Liver (tissue), 9 donors: ENCODE measurements around the gene ATOX1. TPM values are rescaled to one million over a fixed set of nuclear protein-coding genes. Genes with fewer than 3 reads are reported as not detected.

Experiments used
- DNase-seq: peaks from one replicate; pipeline ENCODE4 v3.0.0-alpha.2; 2017; ENCODE audit warnings: low spot score
- H3K27ac ChIP-seq, 2 donors: one replicate each; pipeline ENCODE4 v1.7.0; 2013; ENCODE audit warnings: inconsistent platforms in 2 of 2, low read length in 2 of 2, control low read depth in 1 of 2, low read depth in 1 of 2, mild to moderate bottlenecking in 1 of 2
- H3K27me3 ChIP-seq, 4 donors: one replicate each; pipeline versions ENCODE4 v1.6.1 to v1.7.0; 2013; ENCODE audit warnings: low read length in 3 of 4, inconsistent platforms in 1 of 4, mild to moderate bottlenecking in 1 of 4, moderate library complexity in 1 of 4; ENCODE audit not compliant: control insufficient read depth in 4 of 4, insufficient read depth in 4 of 4
- H3K36me3 ChIP-seq, 4 donors: one replicate each; pipeline versions ENCODE4 v1.6.1 to v1.7.0; 2013; ENCODE audit warnings: low read length in 3 of 4, mild to moderate bottlenecking in 3 of 4, low read depth in 1 of 4, moderate library complexity in 1 of 4; ENCODE audit not compliant: control insufficient read depth in 4 of 4, insufficient read depth in 3 of 4
- H3K4me1 ChIP-seq, 4 donors: one replicate each; pipeline versions ENCODE4 v1.6.1 to v1.7.0; 2013; ENCODE audit warnings: low read length in 3 of 4, mild to moderate bottlenecking in 3 of 4, moderate library complexity in 1 of 4; ENCODE audit not compliant: control insufficient read depth in 4 of 4, insufficient read depth in 4 of 4
- H3K4me3 ChIP-seq, 3 donors: one replicate each; pipeline versions ENCODE4 v1.6.1 to v1.7.0; 2013; ENCODE audit warnings: low read length in 3 of 3, control low read depth in 1 of 3, low read depth in 1 of 3, mild to moderate bottlenecking in 1 of 3
- H3K9ac ChIP-seq, 2 donors: one replicate each; pipeline ENCODE4 v1.7.0; 2013; ENCODE audit warnings: low read length in 2 of 2, mild to moderate bottlenecking in 2 of 2, moderate library complexity in 2 of 2, control low read depth in 1 of 2, low read depth in 1 of 2
- H3K9me3 ChIP-seq, 4 donors: one replicate each; pipeline versions ENCODE4 v1.6.1 to v1.7.0; 2013; ENCODE audit warnings: low read length in 3 of 4; ENCODE audit not compliant: control insufficient read depth in 4 of 4
- EGR1 ChIP-seq, 2 donors: IDR thresholded peaks; 2 replicates each; pipeline ENCODE4 v1.6.1; 2016 to 2018; ENCODE audit warnings: antibody characterized with exemption in 2 of 2, low read depth in 2 of 2
- GABPA ChIP-seq, 2 donors: IDR thresholded peaks in 1 of 2; conservative IDR thresholded peaks in 1 of 2; 2 replicates each; pipeline ENCODE4 v1.6.1; 2016; ENCODE audit warnings: antibody characterized with exemption in 2 of 2, mild to moderate bottlenecking in 1 of 2, moderate library complexity in 1 of 2
- HNF4G ChIP-seq: IDR thresholded peaks from 2 replicates; pipeline ENCODE4 v1.6.1; 2016; ENCODE audit warnings: antibody characterized with exemption
- JUND ChIP-seq, 2 donors: IDR thresholded peaks; 2 replicates each; pipeline ENCODE4 v1.6.1; 2016; ENCODE audit warnings: antibody characterized with exemption in 2 of 2
- NR2F2 ChIP-seq: IDR thresholded peaks from 2 replicates; pipeline ENCODE4 v1.6.1; 2016; ENCODE audit warnings: antibody characterized with exemption
- SP1 ChIP-seq: IDR thresholded peaks from 2 replicates; pipeline ENCODE4 v1.6.1; 2018; ENCODE audit warnings: antibody characterized with exemption, mild to moderate bottlenecking
- TAF1 ChIP-seq: conservative IDR thresholded peaks from 2 replicates; pipeline ENCODE4 v1.6.1; 2016; ENCODE audit warnings: antibody characterized with exemption, mild to moderate bottlenecking
- WGBS: extraction: QIAGEN DNeasy Blood & Tissue Kit; methylation state at CpG from one replicate; pipeline ENCODE4 v1.1.7; 2013; 5-methylcytosine and 5-hydroxymethylcytosine counted together
- polyA plus RNA-seq, 2 donors: library from polyadenylated mRNA; stranded (reverse) in 1 of 2; unstranded in 1 of 2; fragments of 200-250 nt in 1 of 2; fragments of >200 nt in 1 of 2; fragmentation: Nextera tagmentation in 1 of 2; extraction: Ambion mirVana in 1 of 2; gene quantifications; one replicate each; pipeline versions ENCODE4 v1.2.1 to v1.2.3, GENCODE V29; 2013 to 2015
- total RNA-seq, 2 donors: library from RNA; depleted of rRNA; stranded (reverse); fragments of >200 nt; gene quantifications; one replicate each; pipeline ENCODE4 v1.2.3, GENCODE V29; 2014
- TF ChIP-seq, protein P1 (sequence below): IDR thresholded peaks from 2 replicates; pipeline ENCODE4 v1.6.1; 2016; ENCODE audit warnings: antibody characterized with exemption, mild to moderate bottlenecking
- TF ChIP-seq, protein P2 (sequence below): IDR thresholded peaks from 2 replicates; pipeline ENCODE4 v1.6.1; 2016; ENCODE audit warnings: antibody characterized with exemption
- donor health status: healthy.
- donor health status: healthy.
- donor health status: healthy.
- donor health status: healthy.
- donor health status: healthy.

ATOX1 gene
- total and polyA plus RNA-seq, 4 donors, result 25.9 to 307 (median 95.6) TPM

GRCh38 chr5:151724360-151724759 lies 34.1 kb downstream of the ATOX1 start:
- Histone ChIP-seq H3K4me3 (no peak overlapping the region), H3K36me3 (no peaks in the 10 kb centered on the region), H3K9me3 (no peaks in the 10 kb centered on the region), H3K4me1 (no peaks in the 10 kb centered on the region), H3K27me3 (no peaks in the 10 kb centered on the region), H3K9ac (no peak overlapping the region), H3K27ac (no peak overlapping the region)
- TF ChIP-seq, protein P1, sequence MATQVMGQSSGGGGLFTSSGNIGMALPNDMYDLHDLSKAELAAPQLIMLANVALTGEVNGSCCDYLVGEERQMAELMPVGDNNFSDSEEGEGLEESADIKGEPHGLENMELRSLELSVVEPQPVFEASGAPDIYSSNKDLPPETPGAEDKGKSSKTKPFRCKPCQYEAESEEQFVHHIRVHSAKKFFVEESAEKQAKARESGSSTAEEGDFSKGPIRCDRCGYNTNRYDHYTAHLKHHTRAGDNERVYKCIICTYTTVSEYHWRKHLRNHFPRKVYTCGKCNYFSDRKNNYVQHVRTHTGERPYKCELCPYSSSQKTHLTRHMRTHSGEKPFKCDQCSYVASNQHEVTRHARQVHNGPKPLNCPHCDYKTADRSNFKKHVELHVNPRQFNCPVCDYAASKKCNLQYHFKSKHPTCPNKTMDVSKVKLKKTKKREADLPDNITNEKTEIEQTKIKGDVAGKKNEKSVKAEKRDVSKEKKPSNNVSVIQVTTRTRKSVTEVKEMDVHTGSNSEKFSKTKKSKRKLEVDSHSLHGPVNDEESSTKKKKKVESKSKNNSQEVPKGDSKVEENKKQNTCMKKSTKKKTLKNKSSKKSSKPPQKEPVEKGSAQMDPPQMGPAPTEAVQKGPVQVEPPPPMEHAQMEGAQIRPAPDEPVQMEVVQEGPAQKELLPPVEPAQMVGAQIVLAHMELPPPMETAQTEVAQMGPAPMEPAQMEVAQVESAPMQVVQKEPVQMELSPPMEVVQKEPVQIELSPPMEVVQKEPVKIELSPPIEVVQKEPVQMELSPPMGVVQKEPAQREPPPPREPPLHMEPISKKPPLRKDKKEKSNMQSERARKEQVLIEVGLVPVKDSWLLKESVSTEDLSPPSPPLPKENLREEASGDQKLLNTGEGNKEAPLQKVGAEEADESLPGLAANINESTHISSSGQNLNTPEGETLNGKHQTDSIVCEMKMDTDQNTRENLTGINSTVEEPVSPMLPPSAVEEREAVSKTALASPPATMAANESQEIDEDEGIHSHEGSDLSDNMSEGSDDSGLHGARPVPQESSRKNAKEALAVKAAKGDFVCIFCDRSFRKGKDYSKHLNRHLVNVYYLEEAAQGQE, result no peak
- TF ChIP-seq EGR1 (IDR thresholded peaks at IDR 0.05; ENCODE audit: low read depth in 2 of 2) (no peak), NR2F2 (no peak), SP1 (no peak)
- DNase-seq, result no peak
- WGBS, result 91% methylated on average over 2 of the region's 2 CpGs

- no peak for TF ChIP-seq TAF1
- TF ChIP-seq, protein P1, result no peak
- no peak for TF ChIP-seq HNF4G
- TF ChIP-seq, protein P2, sequence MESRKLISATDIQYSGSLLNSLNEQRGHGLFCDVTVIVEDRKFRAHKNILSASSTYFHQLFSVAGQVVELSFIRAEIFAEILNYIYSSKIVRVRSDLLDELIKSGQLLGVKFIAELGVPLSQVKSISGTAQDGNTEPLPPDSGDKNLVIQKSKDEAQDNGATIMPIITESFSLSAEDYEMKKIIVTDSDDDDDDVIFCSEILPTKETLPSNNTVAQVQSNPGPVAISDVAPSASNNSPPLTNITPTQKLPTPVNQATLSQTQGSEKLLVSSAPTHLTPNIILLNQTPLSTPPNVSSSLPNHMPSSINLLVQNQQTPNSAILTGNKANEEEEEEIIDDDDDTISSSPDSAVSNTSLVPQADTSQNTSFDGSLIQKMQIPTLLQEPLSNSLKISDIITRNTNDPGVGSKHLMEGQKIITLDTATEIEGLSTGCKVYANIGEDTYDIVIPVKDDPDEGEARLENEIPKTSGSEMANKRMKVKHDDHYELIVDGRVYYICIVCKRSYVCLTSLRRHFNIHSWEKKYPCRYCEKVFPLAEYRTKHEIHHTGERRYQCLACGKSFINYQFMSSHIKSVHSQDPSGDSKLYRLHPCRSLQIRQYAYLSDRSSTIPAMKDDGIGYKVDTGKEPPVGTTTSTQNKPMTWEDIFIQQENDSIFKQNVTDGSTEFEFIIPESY, result no peak
- TF ChIP-seq GABPA (IDR thresholded peaks at IDR 0.05 in 1 of 2, conservative IDR thresholded peaks at IDR 0.05 in 1 of 2), result no peak
- TF ChIP-seq JUND (IDR thresholded peaks at IDR 0.05), result no peak
- TF ChIP-seq SP1, result no peak
- no peak for TF ChIP-seq NR2F2
- H3K27me3 ChIP-seq, result no peaks in the 10 kb centered on the region
Measured at GRCh38 chr5:151722546-151722945, 35.9 kb downstream of the ATOX1 start.

More at GRCh38 chr5:151722546-151722945, 35.9 kb downstream of the ATOX1 start:
- no peaks in the 10 kb centered on the region for H3K9me3 ChIP-seq
- no peaks in the 10 kb centered on the region for H3K4me1 ChIP-seq
- DNase-seq, result no peak
- no peak overlapping the region for H3K27ac ChIP-seq
- H3K36me3 ChIP-seq, result no peaks in the 10 kb centered on the region
- no peak overlapping the region for H3K4me3 ChIP-seq
- no peak overlapping the region for H3K9ac ChIP-seq
